ENCODE results near the gene ABCD3. TPM values are rescaled to one million over a fixed set of nuclear protein-coding genes. Genes with fewer than 3 reads are reported as not detected.
"Not testable (repeated sequence)": the region's sequence is repeated elsewhere in the genome, so short reads cannot be mapped to it uniquely, and the experiment has no call there.

The ABCD3 gene
- total RNA-seq, result 69.0 TPM
- long read RNA-seq, transcript ABCD3-202 (23 exons, 3,538 nt), result major isoform, 26 of 45 reads
- long read RNA-seq, partial matches to known transcripts, result 2 of 45 reads
- long read RNA-seq, other reads (novel, unspliced or antisense), result 17 of 45 reads

- intact Hi-C loops (cut with DNase I), result loop anchor here (5.0 kb wide), 1 partner anchor 44 kb away; no protein-coding TSS in a partner anchor
Measured at GRCh38 chr1:94417978-94418663, at the start of gene ABCD3. Gene ABCD3, plus strand, starts transcription at chr1:94418389. Its CDS starts 90 bp downstream, at chr1:94418479.

DNA sequence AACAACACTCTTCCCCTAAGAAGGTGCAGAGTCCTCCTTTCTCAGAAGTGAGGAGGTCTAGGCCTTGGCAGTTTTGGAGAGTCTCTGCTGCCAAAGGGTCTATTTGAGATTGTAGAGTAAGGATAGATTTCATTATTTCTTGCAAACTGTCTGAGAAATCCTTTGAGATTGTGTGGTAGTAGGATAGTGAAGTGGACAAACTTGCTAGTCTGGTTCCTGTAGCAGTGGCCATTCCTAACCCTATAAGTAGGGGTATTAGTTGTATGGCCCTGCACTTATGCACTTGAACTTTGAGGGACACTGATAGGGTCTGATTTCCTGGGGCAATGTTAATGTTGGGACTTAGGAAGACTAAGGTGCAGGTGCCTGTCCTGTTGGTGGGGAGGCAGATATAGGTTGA lies 45.4 kb upstream of the ABCD3 start:
- ATAC-seq; intact Hi-C loops (cut with DNase I); DNase-seq (ENCODE audit: missing footprints): not testable (repeated sequence)

More at GRCh38 chr1:94417978-94418663, at the start of gene ABCD3:
- DNase-seq (ENCODE audit: missing footprints), result peak; percentile 99
- peak; percentile 98 for ATAC-seq

DNA sequence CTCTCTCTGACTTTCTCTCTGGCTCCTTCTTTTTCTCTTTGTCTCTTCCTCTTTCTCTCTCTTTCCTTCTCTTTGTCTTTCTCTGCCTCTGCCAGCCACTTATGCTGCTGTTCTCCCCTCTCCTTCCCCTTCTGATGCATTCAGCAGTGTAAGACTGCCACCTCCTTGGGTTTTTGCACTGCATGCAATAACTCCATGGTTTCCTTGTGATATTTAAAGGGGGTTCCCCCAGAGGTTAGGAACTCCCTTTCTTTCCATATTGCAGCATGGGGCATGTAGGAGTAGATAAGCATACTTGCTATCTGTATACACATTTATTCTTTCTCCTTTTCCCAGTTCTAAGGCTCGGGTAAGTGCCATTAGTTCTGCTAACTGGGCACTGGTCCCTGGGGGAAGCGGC lies 44.9 kb upstream of the ABCD3 start:
- intact Hi-C loops (cut with DNase I); DNase-seq (ENCODE audit: missing footprints); ATAC-seq: not testable (repeated sequence)

DNA sequence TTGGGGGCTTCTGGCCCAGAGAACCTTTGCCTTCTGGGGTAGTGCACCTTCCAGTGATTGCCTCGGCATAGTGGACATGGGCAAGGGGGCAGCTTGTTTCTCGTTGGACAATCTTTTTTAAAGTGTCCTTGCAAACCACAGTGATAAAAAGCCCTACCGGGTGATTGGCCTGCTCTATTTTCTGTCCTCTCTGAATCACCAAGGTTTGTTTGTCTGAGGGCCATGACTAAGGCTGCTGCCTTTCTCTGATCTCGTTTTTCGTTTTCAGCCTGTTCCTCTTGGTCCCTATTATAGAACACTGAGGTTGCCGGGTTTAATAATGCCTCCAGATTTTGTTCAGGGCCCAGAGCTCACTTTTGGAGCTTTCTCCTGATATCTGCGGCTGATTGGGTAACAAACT lies 42.5 kb upstream of the ABCD3 start:
- intact Hi-C loops (cut with DNase I); DNase-seq (ENCODE audit: missing footprints); ATAC-seq: not testable (repeated sequence)

DNA sequence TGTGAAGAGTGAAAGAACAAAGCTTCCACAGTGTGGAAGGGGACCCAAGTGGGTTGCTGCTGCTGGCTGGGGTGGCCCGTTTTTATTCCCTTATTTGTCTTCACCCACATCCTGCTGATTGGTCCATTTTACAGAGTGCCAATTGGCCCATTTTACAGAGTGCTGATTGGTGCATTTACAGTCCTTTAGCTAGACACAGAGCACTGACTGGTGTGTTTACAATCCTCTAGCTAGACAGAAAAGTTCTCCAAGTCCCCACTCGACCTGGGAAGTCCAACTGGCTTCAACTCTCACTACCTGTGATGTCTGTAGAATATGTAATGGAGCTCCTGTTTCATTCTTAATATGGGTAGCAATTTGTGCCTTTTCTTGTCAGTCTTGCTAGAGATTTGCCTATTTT lies 39.7 kb upstream of the ABCD3 start:
- intact Hi-C loops (cut with DNase I); DNase-seq (ENCODE audit: missing footprints); ATAC-seq: not testable (repeated sequence)

DNA sequence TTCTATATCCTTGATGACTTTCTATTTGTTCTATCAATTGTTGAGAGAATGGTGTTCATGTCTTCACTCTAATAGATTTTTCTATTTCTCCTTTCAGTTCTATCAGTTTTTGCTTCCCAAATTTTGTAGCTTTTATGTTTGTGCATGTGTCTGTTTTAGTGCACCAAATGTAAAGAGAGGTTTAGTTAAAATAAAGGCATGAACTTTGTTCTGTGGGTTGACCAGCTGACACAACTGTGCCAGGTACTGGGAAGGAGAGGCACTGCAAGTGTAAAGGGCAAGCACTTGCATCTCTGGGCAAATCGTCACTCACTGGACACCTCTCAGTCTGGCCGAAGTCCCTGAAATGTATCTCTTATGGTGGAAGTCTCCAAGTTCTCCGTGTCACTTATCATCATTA lies 38.6 kb upstream of the ABCD3 start:
- intact Hi-C loops (cut with DNase I), result no loop called here
- DNase-seq (ENCODE audit: missing footprints) (no peak), ATAC-seq (peak; percentile 81)

GRCh38 chr1:94382201-94382600 lies 36.0 kb upstream of the ABCD3 start:
- intact Hi-C loops (cut with DNase I), result no loop called here
- DNase-seq (ENCODE audit: missing footprints), result no peak
- ATAC-seq, result no peak

DNA sequence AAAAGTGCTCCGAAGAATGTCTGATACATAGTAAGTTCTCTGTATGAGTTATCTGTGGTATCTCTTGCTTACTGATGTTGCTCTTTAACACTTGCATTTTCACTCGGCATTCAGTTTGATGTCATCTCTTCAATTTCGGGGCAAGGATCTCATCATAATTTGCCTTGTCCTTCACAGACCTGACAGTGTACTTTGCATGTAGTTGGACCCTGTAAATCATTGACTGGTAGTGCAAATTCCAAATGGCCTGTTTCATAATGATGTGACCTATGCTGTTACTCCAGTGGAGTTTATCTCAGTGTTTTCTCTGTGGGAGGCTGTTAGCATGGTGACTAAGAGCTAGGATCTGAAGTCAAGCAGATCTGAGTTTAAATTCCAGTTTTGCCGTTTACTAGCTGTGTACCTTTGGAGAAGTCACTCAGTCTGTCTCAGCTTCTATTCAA lies 34.2 kb upstream of the ABCD3 start:
- ATAC-seq (peak; percentile 64), DNase-seq (ENCODE audit: missing footprints) (no peak)
- intact Hi-C loops (cut with DNase I), result no loop called here

GRCh38 chr1:94384485-94385265 lies 33.5 kb upstream of the ABCD3 start:
- intact Hi-C loops (cut with DNase I), result no loop called here
- ATAC-seq (no peak), DNase-seq (ENCODE audit: missing footprints) (no peak)

GRCh38 chr1:94385308-94385929 lies 32.8 kb upstream of the ABCD3 start:
- intact Hi-C loops (cut with DNase I), result no loop called here
- ATAC-seq, result no peak
- no peak for DNase-seq (ENCODE audit: missing footprints)

DNA sequence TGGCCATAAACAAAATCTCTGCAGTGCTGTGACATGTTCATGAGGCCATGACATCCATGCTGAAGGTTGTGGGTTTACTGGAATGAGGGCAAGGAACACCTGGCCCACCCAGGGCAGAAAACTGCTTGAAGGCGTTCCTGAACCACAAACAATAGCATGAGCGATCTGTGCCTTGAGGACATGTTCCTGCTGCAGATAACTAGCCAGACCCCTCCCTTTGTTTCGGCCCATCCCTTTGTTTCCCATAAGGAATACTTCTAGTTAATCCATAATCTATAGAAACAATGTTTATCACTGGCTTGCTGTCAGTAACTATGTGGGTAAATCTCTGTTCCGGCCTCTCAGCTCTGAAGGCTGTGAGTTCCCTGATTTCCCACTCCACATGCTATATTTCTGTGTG lies 28.9 kb upstream of the ABCD3 start:
- DNase-seq (ENCODE audit: missing footprints) (no peak), ATAC-seq (no peak)
- intact Hi-C loops (cut with DNase I), result no loop called here

DNA sequence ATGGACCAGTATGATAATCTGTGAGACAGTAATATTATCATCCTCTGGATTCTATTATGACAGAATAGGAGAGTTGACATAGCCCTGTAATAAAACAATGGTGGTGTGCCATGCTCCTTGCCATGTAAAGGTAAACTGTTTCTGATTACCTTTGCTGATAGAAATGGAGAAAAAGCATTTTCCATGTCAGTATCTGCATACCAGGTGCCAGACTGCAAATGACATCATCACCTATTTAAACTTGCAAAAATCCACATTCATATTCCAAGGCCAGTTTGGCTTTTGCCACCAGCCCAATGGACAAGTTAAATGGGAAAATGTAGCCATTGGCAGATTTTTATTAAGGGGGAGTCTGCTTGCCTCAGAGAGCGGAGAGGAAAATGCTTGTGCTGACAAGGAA lies 23.9 kb upstream of the ABCD3 start:
- DNase-seq (ENCODE audit: missing footprints) (no peak), ATAC-seq (no peak)
- intact Hi-C loops (cut with DNase I), result no loop called here

DNA sequence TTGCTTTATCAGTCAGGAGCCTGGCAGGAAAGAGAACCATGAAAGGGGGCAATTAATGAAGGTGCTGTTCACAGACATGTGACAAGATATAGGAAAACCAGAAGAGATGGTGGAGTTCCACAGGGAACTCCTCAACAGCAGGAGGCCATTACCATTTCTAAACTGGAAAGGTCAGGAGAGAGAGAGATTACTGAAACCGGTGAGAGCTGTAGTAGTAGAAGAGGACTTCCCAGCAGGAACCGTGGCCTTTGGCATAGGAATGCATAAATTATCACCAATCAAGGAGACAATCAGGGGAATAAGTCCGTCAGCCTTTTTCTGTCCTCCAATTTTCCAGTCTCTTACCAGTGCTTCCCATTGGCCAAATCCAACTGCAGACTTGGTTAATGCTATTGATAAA lies 23.0 kb upstream of the ABCD3 start:
- intact Hi-C loops (cut with DNase I), result no loop called here
- DNase-seq (ENCODE audit: missing footprints) (no peak), ATAC-seq (no peak)

DNA sequence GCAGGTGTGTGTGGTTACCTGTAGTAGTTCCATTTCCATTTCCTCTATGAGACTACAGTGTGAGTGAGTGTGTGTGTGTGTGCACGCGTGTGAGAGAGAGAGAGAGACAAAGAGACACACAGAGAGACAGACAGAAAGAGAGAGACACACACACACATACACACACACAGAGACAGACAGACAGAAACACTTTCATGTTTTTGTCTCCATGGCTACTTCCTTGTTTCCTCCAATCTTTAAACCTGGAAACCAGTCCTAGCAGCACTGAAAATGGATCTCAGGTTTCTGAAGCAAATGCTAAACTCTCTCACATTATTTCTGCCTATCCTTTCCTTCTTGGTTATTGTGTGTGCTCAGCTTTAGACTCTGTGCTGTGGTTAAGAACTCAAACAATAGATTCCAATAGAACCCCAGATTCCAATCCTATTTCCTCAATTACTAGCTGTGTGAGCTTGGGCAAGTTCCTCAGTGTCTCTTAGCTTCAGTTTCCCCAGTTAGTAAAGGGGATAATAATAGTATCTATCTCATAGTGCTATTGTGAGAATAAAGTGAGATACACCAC lies 22.4 kb upstream of the ABCD3 start:
- ATAC-seq, result no peak
- DNase-seq (ENCODE audit: missing footprints), result no peak
- intact Hi-C loops (cut with DNase I), result no loop called here

DNA sequence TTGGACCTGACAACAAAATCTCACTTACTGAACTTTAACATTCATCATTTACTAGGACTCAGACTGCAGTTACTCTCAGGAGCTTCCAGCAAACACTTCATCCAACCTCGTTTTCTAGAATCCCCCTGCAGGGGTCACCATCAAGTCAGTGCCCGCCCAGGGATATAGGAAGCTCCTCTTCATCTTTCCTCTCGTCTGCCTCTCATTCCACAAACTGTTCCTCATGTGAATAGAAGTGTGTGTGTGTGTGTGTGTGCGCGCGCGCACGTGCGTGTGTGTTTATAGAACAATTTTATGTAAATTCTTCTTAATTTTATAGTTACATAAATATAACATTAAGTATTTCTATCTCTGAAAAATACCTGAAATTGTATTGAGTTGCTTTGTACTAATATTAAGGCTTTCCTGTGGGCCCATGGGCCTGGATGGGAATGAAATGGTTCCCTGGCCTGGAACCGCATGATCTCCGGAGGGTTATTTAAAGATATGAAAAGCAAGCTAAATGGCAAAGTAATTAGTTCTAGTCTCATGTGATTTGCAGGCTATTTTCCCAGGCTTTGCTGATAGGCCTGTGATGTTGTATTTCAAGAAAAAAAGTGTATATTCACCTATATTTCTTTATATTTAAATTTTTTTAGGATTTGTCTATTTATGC lies 21.7 kb upstream of the ABCD3 start:
- intact Hi-C loops (cut with DNase I), result no loop called here
- ATAC-seq (no peak), DNase-seq (ENCODE audit: missing footprints) (no peak)

DNA sequence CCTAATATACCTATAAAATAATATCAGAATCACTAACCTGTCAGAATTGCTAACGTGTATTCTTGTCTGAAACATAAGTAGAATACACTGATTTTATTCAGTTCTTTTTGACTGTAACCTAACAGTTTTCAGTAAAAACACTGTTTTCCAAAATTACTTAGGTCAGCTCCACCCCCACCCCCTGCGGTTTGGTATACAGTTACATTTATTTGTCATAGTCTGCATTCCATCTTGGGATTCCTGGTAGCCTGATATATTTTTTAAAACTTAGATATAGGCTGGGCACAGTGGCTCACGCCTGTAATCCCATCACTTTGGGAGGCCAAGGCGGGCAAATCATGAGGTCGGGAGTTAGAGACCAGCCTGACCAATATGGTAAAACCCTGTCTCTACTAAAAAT lies 19.8 kb upstream of the ABCD3 start:
- no peak for ATAC-seq
- DNase-seq (ENCODE audit: missing footprints), result no peak
- intact Hi-C loops (cut with DNase I), result no loop called here

GRCh38 chr1:94399453-94399852 lies 18.7 kb upstream of the ABCD3 start:
- DNase-seq (ENCODE audit: missing footprints) (no peak), ATAC-seq (no peak)
- intact Hi-C loops (cut with DNase I), result no loop called here

DNA sequence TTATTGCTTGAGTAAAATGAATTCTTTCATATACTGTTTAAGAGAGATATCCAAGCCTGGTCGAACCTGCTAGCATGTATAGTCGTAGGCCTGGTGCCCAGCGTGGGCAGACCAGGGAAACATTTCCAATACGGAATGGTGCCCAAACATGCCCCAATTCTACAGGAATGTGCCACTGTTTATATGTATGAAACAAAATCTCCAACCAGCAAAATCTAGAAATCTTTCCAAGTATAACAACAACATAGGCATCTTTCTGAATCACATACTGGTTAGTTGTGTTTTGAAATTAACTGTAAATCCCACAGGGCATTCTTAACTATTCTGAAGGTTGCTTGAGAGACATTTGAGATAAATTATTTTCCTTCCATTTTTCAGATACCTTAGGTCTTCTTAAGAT lies 17.0 kb upstream of the ABCD3 start:
- intact Hi-C loops (cut with DNase I), result no loop called here
- DNase-seq (ENCODE audit: missing footprints), result no peak
- ATAC-seq, result no peak

DNA sequence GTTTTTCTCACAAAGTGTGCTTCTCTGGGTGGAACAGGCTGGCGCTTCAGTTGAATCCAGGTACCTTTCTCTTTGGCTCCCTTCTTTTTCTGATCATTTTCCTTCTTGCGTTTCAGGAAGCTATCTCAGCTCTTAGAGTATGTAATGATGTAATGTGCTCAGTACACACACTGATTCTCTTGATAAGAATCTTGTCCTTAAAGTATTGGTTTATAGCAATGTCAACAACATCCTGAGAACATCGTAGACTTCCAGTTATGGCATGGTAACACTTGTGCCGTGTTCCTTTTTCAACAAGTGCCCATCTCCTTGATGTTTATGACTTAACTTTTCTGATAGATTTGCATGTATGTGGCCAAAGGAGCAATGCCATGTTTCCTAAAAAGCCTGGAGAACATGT lies 11.7 kb upstream of the ABCD3 start:
- ATAC-seq (no peak), DNase-seq (ENCODE audit: missing footprints) (no peak)
- intact Hi-C loops (cut with DNase I), result no loop called here

Measured in Right ventricle myocardium inferior (tissue), 1 donor.